Glomerular endothelial cell (primary cell): ENCODE measurements around the gene ANGPT4. TPM values are rescaled to one million over a fixed set of nuclear protein-coding genes. Genes with fewer than 3 reads are reported as not detected.

Experiments used
- DNase-seq: peaks from one replicate; pipeline ENCODE4 v3.0.0-alpha.2; 2011; ENCODE audit warnings: low read depth, low spot score; ENCODE audit errors: extremely low read depth
- total RNA-seq: library from RNA; depleted of rRNA; stranded (reverse); fragments of >200 nt; gene quantifications from 2 replicates; pipeline ENCODE4 v1.2.3, GENCODE V29; 2015

ANGPT4 gene
- total RNA-seq, 1 donor from 2014 or later, result not detected

DNA sequence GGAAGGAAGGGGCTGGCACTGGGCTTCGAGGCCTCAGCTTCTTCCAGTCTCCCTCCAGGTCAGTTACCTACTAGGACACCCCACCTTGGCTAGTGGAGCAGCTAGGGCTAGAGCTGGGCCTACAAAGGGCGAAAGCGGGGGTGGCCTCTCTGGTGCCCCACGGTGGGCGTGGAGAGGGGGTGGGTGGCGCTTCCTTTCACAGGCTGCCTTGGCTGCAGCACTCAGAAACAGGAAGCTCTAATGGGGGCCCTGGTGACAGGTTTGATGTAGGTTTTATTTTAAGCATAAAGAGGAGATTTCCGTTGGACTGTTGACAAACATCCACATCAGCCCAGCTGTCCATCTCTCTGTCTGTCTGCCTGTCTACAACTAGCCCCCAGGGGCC is 69.2 kb downstream of the ANGPT4 start:
- no peak for DNase-seq

DNA sequence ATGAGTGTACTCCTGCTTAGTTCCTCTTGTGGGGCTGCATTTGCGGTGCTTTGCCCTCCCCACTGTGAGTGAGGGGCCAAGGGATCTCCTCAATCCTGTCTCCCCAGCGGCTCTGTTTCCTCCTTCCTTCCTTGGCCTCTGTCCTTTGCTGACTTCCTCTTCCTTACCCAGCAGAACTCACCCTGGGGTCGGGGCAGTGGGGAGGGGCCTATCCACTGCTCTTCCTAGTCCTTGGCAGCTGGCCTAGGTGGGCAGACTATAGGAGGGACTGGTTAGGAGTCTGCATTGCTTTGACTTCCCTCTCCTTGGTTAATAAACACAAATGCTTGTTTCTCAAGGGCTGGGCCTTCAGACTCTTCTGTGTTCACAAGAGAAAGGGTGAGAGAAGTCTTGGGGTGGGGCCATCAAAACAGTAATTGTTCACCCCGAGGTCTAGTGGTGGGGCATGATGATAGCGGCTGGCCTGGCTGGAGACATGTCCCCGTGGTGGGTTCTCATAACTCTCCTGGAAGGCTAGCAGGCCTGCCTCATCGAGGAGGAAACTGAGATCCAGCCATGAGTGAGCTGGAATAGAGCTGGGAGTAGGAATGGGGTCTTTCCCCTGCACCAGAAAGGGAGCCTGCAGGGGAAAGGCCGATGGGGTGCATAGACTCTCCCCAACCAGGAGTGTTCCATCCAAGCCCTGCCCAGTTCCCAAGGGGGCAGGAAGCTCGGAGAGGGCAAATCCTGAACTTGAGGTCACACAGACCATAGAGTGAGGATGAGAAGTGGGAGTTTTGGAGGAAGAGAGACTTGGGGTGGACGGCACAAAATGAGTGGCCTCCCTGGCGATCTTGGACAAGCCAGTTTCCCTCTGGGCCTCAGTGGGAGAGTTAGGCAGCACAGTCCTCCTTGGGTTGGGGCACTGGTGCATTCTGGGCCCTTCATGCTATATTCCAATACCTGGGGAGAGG is 69.9 kb downstream of the ANGPT4 start:
- no peak for DNase-seq

DNA sequence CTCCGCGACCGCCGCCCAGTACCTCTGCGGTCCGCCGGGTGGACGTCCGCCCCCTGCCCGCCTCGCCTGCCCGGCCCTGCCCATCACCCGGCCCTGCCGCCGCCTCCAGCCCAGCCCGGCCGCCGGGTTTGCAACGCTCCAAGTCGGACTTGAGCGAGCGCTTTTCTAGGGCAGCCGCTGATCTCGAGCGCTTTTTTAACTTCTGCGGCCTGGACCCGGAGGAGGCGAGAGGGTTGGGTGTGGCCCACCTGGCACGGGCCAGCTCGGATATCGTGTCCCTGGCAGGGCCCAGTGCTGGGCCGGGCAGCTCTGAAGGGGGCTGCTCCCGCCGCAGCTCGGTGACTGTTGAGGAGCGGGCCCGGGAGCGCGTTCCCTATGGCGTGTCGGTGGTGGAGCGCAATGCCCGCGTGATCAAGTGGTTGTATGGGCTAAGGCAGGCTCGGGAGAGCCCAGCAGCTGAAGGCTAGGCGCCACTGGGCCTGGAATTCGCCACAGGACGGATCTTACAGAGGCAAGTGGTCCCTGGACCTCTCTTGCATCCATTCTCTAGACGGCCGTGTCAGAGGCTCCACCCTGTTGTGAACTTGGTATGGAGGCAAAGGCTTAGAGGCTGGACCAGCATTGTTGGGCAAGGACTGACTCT is 70.8 kb downstream of the ANGPT4 start:
- no peak for DNase-seq

DNA sequence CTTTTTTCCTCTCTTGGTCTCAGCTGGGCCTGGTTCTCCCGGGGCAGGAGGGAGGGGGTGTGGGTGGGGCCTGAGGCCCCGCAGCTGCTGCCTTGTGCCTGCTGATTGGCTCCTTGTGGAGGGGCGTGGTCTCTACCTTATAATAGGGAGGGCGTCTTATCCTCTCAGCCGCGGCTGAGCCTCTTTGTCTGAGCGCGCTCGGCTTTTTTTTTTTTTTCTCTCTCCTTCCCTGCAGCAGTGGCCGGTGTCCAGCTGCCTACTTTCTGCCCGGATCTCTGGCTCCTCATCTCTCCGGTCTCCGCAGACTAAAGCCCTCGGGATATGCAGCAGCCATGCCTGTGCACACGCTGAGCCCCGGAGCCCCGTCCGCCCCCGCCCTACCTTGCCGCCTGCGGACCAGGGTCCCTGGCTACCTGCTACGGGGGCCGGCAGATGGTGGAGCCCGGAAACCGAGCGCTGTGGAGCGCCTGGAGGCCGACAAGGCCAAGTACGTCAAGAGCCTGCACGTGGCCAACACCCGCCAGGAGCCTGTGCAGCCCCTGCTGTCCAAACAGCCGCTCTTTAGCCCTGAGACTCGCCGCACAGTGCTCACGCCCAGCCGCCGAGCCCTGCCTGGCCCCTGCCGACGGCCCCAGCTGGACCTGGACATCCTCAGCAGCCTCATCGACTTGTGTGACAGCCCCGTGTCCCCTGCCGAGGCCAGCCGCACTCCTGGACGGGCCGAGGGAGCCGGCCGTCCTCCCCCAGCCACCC is 71.5 kb downstream of the ANGPT4 start:
- DNase-seq, result no peak

DNA sequence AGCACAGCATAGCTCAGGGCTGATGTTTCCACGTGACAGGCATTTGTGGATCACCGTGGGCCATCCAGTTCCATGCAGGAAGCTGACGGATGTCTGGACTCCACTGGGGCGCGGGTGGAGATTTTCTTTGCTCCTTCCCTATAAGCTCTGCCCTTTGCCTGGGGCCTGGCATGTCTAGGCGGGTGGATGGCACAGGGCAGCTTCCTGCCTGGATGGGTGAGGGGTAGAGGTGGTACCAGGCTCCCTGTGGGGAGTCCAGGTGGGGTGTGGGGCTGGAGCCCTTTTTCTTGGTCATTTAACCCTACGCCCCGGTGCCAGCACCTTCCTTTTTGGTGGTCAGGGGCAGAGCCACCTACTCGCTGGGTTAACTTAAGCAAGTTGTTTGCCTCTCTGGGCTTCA is 72.2 kb downstream of the ANGPT4 start:
- no peak for DNase-seq

DNA sequence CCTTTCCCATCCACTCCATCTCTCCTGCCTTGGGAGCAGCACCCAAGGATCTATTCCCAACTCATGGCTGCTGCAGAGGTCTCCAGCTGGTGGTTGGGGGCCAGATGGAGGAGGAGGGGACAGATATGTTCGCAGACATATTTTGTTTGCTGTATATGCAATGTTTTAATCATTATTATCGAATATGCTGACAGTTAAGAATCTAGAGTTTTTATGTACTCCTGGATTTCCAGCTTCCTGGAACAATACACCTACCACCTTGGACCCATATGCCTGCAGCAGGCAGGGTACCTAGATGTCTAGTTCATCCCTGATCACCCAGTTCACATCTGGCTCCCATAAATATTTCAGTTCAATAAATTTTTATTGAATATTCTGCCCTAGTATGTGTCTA is 73.6 kb downstream of the ANGPT4 start:
- no peak for DNase-seq

DNA sequence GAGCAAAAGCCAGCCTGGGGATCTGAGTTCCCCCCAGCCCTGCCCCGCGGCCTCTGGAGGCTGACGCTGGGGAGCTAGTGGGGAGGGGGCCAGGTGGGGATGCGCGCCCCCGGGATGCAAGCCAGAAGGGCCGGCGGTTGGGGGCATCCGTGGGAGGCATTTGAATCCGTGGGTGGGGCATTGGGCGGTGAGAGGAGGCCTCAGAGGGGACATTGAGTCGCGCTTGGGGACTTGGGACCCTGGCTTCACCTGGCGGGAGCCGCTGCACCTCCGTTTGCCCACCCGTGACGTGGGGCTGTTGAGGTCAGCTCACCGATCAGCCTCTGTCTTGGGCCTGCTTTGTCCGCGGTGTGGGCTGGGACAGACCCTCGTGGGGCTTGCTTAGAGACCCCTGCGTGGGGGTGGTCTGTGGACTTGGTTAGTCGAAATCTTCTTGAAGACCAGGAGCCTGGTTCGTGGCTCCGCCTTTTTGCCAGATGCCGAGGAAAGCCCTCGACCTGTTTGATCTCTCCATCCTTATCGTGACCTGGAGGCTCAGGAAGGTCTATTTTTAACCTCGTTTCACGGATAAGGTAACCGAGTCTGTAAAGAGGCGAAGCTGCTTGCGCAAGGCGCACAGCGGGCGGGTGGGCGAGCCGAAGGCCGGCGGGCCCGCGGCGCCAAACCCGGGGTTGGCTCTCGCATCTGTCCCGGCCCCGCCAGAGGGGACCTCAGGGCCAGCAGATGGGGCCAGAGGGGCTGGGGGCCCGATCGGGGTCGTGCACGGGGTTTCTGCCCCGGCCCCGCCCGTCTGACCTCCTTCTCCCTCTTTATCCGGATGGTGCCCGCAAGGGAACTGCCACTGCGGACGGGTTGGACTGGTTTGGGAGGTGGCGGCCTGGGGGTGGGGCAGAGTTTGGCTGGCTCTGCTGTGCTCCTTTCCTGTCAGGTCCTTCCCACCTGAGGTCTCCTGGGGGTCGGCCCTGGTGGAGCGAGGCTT is 74.3 kb downstream of the ANGPT4 start:
- DNase-seq, result no peak

DNA sequence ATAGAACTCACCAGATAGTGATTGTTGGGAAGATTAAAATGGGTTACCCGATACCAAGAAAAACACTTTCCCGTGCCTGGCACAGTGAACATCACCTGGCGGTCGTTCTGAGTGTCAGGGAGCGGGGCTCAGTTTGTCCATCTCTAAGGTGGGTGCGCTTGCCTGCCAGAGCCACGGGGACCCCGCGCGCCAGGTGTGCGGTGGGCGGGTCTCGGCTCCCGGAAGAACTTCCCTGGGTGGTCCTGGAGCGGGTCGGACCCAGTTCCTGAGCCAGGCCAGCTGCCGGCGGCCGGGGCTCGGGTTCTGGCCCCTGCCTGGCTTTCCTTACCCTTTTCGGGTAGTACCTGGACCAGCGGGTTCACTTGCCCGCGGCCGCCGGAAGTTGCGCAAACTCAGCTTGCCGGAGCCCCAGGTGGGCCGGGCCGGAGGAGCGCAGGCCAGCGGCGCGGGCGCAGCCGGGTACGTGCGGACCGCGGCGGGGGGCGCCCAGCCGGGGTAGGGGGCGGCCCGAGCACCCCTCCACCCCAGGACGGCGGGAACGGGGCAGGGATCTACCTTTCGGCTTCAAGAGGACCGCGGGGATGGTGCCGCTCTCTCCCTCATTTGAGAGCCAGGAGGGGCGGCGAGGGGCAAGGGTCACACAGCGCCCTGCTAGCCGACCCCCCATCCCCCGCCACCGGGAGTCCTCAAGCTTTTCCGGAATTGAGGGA is 75.1 kb downstream of the ANGPT4 start:
- DNase-seq, result no peak

DNA sequence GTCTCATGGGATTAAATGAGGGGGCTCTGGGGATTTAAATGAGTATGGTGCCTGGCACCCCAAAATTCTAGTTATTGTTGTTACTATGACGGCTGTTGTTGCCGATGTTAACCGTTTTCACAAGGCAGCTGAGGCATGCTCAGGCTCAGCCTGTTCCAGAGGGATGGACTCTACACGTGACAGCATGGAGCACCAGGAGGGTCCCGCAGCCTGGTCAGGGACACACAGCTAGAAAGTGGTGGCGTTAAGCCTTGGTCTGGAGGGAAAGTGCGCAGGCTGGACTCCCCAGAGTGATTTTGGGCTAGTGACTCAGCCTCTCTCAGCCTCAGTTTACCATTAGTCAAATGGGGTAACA is 75.7 kb downstream of the ANGPT4 start:
- DNase-seq, result no peak

DNA sequence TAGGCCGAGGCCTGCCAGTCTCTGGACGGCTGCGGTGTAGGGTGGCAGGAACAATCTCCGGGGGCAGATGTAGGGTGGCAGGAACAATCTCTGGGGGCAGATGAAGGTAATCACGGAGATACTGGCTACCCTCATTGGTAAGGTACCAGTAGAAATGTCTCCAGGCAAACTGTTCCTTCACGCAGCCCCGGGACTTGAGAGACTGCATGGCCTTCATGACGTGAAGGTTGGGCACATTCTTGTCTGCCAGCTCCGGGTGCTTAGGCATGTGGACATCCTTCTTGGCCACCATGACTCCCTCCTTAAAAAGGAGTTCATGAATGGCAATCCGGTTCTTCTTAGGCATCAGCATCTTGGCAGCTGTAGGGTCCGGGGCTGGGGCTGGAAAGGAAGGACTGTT is 76.5 kb downstream of the ANGPT4 start:
- no peak for DNase-seq

DNA sequence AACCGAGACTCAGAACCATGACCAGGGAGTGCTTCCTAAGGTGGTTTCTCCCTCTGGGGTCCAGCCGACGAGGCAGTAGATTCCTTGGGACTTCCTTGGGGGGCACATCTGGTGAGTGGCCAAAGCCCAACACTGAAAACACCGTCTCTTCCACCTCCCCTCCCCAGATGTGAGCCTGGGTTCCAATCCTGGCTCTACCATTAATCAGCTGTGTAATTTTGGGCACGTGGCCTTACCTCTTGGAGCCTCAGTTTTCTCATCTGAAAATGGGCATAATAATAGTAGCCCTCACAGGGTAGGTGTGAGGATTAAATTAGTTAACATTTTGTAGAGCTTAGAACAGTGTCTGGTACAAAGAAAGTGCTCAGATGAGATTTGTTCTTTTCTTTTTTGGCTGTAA is 77.1 kb downstream of the ANGPT4 start:
- DNase-seq, result no peak

DNA sequence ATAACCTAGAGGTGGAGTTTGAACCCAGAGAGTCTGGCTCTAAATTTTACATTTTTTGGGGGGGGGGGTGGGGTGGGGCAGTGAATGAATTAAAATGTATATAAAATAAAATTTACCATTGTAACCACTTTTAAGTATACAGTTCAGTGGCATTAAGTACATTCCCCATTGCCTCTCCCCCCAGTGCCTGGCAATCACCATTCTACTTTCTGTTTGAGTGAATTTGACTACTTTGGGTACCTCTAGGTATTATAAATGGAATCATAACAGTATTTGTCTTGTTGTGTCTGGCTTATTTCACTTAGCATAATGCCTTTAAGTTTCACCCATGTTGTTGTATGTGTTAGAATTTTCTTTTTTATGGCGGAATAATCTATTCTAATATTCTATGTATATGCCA is 79.9 kb downstream of the ANGPT4 start:
- DNase-seq, result no peak

DNA sequence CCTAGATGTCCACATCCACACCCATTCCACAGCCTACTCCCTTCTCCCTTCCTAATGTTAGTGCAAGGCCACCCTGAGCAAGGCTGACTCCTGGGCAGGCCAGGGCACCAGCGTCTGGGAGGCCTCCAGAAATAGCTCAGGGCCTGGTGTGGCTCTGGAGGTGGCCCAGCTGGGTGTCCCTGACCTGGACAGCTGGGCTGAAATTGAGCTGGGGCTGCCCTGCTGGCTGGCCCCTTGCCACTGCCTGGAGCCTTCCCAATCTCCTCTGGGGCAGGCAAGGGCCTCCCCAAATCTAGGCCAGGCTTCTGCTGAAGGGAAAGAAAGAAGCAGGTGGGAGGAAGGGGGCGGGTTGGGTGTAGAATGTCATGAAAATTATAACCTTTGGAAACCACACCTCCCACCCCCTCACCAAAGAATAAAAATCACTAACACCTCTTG is 80.5 kb downstream of the ANGPT4 start:
- no peak for DNase-seq

DNA sequence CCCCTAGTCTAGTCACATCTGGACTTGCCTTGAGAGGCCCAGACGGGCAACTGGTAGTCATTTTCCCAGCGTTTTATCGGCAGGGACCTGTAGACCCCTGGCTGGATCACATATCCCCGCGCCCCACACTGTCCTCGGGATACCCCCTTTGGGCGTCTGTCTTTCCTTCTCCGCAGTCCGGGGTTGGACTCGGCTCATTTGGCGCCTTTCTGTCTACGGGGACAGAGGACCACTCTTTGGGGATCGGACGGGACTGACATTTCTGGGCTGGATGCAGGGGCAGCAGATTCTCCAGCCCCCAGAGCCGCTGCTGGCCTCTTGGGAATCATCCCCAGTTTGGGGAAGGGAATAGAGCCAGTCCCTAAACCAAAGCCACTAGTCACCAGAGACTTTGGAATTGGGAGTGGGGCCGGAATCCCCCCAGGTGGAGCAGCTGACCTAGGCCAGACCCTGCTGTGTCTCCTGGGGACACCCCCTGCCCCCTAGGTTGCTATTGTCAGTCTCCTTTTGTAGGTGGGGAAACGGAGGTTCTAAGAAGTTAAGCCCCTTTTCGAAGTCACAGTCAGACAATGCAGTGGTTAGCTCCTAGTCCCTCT is 81.9 kb downstream of the ANGPT4 start:
- DNase-seq, result no peak

DNA sequence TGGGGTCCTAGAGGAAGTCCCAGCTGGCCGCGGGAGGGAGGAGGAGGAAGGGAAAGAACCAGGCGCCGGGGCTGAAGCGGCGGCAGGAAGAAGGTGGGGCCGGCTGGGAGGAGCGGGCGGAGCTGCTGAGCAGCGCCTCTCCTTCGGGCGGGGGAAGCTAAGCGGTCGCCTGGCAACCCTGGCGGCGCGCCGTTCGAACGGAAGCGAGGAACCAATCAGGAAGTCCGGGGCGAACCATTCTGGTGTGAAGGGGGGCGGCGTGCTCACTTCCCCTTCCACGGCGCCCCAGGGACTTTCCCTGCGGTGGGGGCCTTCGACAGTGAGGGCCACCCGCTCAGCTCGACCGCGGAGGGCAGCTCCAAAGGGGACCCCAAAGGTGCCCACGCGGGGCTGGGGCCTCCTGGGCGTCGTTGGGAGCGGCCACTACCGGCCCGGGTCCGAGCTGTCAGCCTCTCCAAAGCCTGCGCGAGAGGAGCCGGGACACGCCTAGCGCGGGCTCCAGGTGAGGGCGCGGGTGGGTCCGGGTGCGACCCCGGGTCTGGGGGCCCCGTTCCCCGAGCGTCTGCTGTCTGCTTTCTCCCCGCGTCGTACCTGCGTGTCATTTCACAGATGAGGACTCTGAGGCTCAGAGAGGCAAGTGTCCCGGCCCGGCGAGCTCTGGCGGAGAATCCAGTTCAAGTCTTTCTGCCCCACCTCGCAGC is 82.5 kb downstream of the ANGPT4 start, which contains the start of gene FAM110A:
Gene FAM110A (plus strand): TSS at position 266 of the 701 bp plus-strand sequence. CDS start 11,090 bp downstream, outside the sequence.
- DNase-seq, result no peak

DNA sequence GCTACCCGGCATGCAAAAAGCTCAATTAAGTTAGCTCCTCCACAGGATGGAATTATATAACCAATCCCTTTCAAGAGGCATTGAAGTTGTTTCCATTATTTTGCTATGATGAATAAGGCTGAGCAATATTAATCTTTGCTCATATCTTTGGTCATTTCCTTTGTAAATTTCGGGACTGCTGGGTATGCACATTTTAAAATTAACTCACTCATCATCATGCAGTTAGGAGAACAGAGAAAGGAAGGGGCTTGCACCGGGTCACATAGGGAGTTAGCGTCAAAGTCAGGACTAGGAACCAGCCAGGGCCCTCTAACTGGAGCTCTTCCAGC is 83.0 kb downstream of the ANGPT4 start:
- DNase-seq, result no peak

DNA sequence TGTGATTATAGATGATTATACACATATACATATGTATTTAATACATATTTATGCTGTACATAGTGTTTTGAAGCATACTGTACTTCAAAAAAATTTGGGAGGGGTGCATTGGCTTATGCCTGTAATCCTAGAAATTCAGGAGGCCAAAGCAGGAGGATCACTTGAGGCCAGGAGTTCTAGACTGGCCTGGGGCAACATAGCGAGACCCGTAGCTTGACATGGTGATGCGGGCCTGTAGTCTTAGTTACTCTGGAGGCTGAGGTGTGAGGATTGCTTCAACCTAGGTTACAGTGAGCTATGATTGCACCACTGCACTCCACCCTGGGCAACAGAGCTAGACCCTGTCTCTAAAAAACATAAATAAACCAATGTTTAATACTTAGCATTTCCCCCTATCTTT is 84.2 kb downstream of the ANGPT4 start:
- no peak for DNase-seq

DNA sequence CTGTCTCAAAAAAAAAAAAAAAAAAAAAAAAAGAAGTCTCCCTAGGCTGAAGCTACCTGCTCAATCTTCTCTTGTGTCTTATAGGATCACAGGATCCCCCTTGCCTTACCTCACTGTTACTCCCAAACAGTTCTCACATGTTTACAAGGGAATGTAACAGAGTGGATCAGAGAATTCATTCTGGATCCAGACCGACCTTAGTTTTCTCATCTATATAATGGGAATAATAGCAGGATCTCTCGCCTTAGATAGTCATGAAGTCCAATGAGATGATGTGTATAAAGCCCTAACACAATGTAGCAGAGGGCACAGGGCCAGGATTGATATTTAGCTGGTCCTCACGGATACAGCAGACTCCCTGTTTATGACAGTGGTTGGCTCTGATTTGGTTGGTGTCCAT is 84.9 kb downstream of the ANGPT4 start:
- no peak for DNase-seq

DNA sequence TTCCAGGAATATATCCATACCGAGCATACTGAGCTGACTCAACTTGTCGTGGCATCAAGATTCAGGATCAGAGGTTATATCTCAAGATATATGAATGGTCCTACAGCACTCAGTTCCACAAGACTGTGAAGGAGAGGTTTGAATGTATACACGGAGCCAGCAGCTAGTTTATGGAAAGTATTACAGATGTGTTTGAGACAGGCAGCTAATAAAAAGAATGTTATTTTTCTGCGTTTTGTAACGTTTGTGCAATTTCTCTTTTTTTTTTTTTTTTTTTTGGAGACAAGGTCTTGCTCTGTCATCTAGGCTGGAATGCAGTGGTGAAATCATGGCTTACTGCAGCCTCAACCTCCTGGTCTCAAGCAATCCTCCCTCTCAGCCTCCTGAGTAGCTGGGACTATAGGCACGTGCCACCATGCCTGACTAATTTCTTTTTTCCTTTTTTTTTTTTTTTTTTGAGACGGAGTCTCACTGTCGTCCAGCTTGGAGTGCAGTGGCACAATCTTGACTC is 86.1 kb downstream of the ANGPT4 start:
- no peak for DNase-seq
